B cell (primary cell): ENCODE measurements around the gene TMEM52B.

ENCODE experiments used
- CTCF ChIP-seq: fragments of 200-600 bp; IDR thresholded peaks from one replicate; pipeline ENCODE4 v1.8.0; 2022; ENCODE audit warnings: antibody characterized with exemption, mild to moderate bottlenecking
- EZH2 ChIP-seq: IDR thresholded peaks from 2 replicates; pipeline ENCODE4 v1.6.1; 2012; ENCODE audit warnings: borderline replicate concordance, low read depth, mild to moderate bottlenecking, moderate library complexity, low read length; ENCODE audit not compliant: insufficient read depth, poor library complexity, severe bottlenecking

- TF ChIP-seq CTCF (no peak), EZH2 (no peak)
Measured at GRCh38 chr12:10241290-10241689, 62.5 kb downstream of the TMEM52B start.
